Trophoblast cell (in vitro differentiated cells and primary cell): Measurements from ENCODE around the gene OR1F1.

Source experiments
- DNase-seq, 2 donors: peaks; one replicate each; pipeline ENCODE4 v3.0.0-alpha.2; 2016
- H2AFZ ChIP-seq: 2 replicates; pipeline ENCODE4 v1.6.1; 2013; ENCODE audit warnings: low read length, moderate library complexity, mild to moderate bottlenecking; ENCODE audit not compliant: insufficient read depth, poor library complexity
- H2AK5ac ChIP-seq: 2 replicates; pipeline ENCODE4 v1.6.1; 2013; ENCODE audit warnings: mild to moderate bottlenecking, low read length
- H2BK120ac ChIP-seq: 2 replicates; pipeline ENCODE4 v1.6.1; 2013; ENCODE audit warnings: low read length, mild to moderate bottlenecking, moderate library complexity; ENCODE audit not compliant: insufficient read depth, poor library complexity
- H2BK12ac ChIP-seq: 2 replicates; pipeline ENCODE4 v1.6.1; 2013; ENCODE audit warnings: mild to moderate bottlenecking, low read length, moderate library complexity
- H2BK5ac ChIP-seq: 2 replicates; pipeline ENCODE4 v1.6.1; 2013; ENCODE audit warnings: low read length, low read depth, moderate library complexity, mild to moderate bottlenecking; ENCODE audit not compliant: poor library complexity
- H3K14ac ChIP-seq: 2 replicates; pipeline ENCODE4 v1.6.1; 2013; ENCODE audit warnings: mild to moderate bottlenecking, low read length
- H3K18ac ChIP-seq: 2 replicates; pipeline ENCODE4 v1.6.1; 2013; ENCODE audit warnings: mild to moderate bottlenecking, low read length
- H3K23ac ChIP-seq: 2 replicates; pipeline ENCODE4 v1.6.1; 2013; ENCODE audit warnings: low read length
- H3K27ac ChIP-seq: 2 replicates; pipeline ENCODE4 v1.5.1; 2013; ENCODE audit warnings: low read depth, mild to moderate bottlenecking, inconsistent platforms, low read length, moderate library complexity
- H3K27me3 ChIP-seq: 2 replicates; pipeline ENCODE4 v1.6.1; 2013; ENCODE audit warnings: inconsistent platforms, mild to moderate bottlenecking, low read length, moderate library complexity; ENCODE audit not compliant: insufficient read depth
- H3K36me3 ChIP-seq, 2 experiments: 1 replicate in 1 of 2; 2 replicates in 1 of 2; pipeline ENCODE4 v1.6.1; 2013; ENCODE audit warnings: low read length in 2 of 2, mild to moderate bottlenecking in 2 of 2, moderate library complexity in 1 of 2; ENCODE audit not compliant: insufficient read depth in 2 of 2, control insufficient read depth in 1 of 2
- H3K4ac ChIP-seq: 2 replicates; pipeline ENCODE4 v1.6.1; 2013; ENCODE audit warnings: low read depth, mild to moderate bottlenecking, low read length, moderate library complexity
- H3K4me1 ChIP-seq, 2 experiments: 1 replicate in 1 of 2; 2 replicates in 1 of 2; pipeline ENCODE4 v1.6.1; 2013; ENCODE audit warnings: low read length in 2 of 2, mild to moderate bottlenecking in 2 of 2, moderate library complexity in 1 of 2; ENCODE audit not compliant: insufficient read depth in 2 of 2, control insufficient read depth in 1 of 2
- H3K4me2 ChIP-seq: 2 replicates; pipeline ENCODE4 v1.6.1; 2013; ENCODE audit warnings: inconsistent platforms, mild to moderate bottlenecking, low read length, moderate library complexity
- H3K4me3 ChIP-seq: 2 replicates; pipeline ENCODE4 v1.5.1; 2013; ENCODE audit warnings: mild to moderate bottlenecking, low read depth, low read length, inconsistent platforms
- H3K79me1 ChIP-seq: one replicate; pipeline ENCODE4 v1.6.1; 2013; ENCODE audit warnings: low read length
- H3K79me2 ChIP-seq: 2 replicates; pipeline ENCODE4 v1.6.1; 2013; ENCODE audit warnings: low read length, mild to moderate bottlenecking; ENCODE audit not compliant: control insufficient read depth, insufficient read depth, poor library complexity
- H3K9ac ChIP-seq: 2 replicates; pipeline ENCODE4 v1.6.1; 2013; ENCODE audit warnings: mild to moderate bottlenecking, low read length
- H3K9me3 ChIP-seq: 2 replicates; pipeline ENCODE4 v1.6.1; 2013; ENCODE audit warnings: low read depth, mild to moderate bottlenecking, control low read depth, inconsistent platforms, low read length; ENCODE audit not compliant: insufficient read depth
- H4K12ac ChIP-seq: 2 replicates; pipeline ENCODE4 v1.6.1; 2013; ENCODE audit warnings: low read depth, mild to moderate bottlenecking, low read length, moderate library complexity
- H4K8ac ChIP-seq: 2 replicates; pipeline ENCODE4 v1.6.1; 2013; ENCODE audit warnings: low read depth, mild to moderate bottlenecking, low read length, moderate library complexity
- H4K91ac ChIP-seq: one replicate; pipeline ENCODE4 v1.6.1; 2013; ENCODE audit warnings: low read depth, mild to moderate bottlenecking, low read length, moderate library complexity
- WGBS: extraction: QIAGEN DNeasy Blood & Tissue Kit; methylation state at CpG from one replicate; pipeline ENCODE4 v1.1.7; 2013; ENCODE audit warnings: missing lambda C conversion rate; ENCODE audit not compliant: insufficient read length, insufficient coverage; ENCODE audit errors: extremely low coverage; 5-methylcytosine and 5-hydroxymethylcytosine counted together

The OR1F1 gene

DNA sequence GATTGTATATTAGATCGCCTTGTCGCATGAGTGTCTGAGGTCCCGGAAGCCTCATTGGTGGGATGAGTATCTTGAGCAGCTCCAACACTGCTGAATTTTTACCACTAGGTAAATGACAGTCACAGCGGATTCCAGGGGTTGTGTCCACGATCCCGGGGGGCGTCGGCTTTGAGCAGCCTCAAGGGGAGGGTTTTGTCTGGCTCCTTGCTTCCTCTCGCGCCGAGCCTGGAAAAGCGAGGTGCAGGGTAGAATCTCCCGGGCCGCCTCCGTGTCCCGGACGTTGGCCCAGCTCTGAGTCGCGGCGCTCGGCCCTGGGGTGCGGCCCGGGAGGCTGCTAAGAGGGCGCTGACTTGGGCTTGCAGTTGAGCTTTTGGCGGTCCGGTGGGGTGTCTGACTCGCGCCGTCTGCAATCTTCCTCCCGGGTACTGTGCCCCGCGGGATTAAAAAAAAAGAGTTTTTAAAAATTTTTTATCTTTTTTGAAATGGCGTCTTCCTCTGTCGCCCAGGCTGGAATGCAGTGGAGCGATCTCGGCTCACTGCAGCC is 4.5 kb downstream of the OR1F1 start:
- Histone ChIP-seq H3K23ac (no peak overlapping the region), H2BK12ac (no peak overlapping the region), H3K79me1 (no peaks in the 10 kb centered on the region), H4K12ac (no peak overlapping the region), H3K4me1 (peaks cover 3 to 12% of the 10 kb centered on the region in 2 experiments), H3K4ac (no peak overlapping the region), H3K79me2 (no peaks in the 10 kb centered on the region), H4K8ac (no peak overlapping the region), H2AK5ac (no peak overlapping the region), H2BK5ac (no peak overlapping the region), H3K36me3 (no peaks in the 10 kb centered on the region), H2BK120ac (no peak overlapping the region), H3K18ac (no peak overlapping the region), H3K27me3 (peaks cover 6% of the 10 kb centered on the region), H3K4me3 (no peak overlapping the region), H3K14ac (no peak overlapping the region), H3K9ac (no peak overlapping the region), H2AFZ (no peak overlapping the region), H3K4me2 (no peak overlapping the region), H4K91ac (no peak overlapping the region), H3K9me3 (no peaks in the 10 kb centered on the region), H3K27ac (no peak overlapping the region)
- peak in 1 of 2 donors; percentile 35 for DNase-seq
- no CpG with 5 or more reads among the region's 36 CpGs for WGBS

DNA sequence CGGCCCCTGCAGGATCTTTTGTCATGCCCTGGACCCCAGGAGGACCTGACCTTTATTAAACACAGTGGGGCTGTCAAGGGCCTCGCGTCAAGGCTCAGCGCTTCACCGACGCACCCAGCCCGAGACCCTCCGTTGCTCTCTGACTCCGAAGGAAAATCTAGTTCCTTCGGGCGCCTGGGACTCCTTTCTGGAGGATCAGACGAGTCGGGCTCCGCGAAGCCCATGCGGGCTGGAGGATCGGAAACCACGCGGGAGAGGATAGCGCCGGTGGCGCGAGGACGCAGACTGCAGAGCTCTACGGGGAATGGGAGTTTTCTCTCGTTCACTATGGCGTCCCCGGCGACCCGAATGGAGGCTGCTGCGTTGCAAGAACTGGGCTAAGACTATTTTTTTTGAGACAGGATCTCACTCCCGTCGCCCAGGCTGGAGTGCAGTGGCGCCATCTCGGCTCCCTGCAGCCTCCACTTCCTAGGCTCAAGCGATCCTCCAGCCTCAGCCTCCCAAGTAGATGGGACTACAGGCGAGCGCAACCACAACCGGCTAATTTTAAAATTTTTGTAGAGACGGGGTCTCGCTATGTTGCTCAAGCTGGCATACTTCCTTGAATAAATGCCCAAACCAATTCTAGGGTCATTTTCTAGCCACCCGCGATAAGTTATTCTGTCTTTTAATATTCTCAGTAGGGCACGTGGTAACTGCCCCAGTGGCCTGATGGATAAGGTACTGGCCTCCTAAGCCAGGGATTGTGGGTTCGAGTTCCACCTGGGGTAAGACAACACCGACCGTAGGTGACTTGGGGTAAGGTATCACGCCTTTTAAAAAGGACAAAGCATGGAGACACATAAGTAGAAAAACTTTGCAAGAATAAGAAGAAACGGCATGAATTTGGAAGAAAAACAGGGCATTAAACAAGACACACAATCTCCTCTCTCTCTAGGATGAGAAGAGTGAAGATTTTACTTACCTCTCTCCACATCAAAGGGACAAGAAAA is 5.5 kb downstream of the OR1F1 start:
- H3K4ac ChIP-seq: no peak overlapping the region
- H2BK5ac ChIP-seq: no peak overlapping the region
- peak in 1 of 2 donors; percentile 44 for DNase-seq
- H2BK120ac ChIP-seq: no peak overlapping the region
- H3K4me2 ChIP-seq: no peak overlapping the region
- H3K18ac ChIP-seq: no peak overlapping the region
- H3K23ac ChIP-seq: no peak overlapping the region
- no peaks in the 10 kb centered on the region for H3K9me3 ChIP-seq
- no peaks in the 10 kb centered on the region for H3K79me2 ChIP-seq
- no peak overlapping the region for H3K14ac ChIP-seq
- H3K4me1 ChIP-seq: peaks cover 3 to 12% of the 10 kb centered on the region in 2 experiments
- H2AFZ ChIP-seq: no peak overlapping the region
- H2AK5ac ChIP-seq: no peak overlapping the region
- H3K4me3 ChIP-seq: no peak overlapping the region
- no peak overlapping the region for H3K9ac ChIP-seq
- H2BK12ac ChIP-seq: no peak overlapping the region
- no peak overlapping the region for H3K27ac ChIP-seq
- no peak overlapping the region for H4K91ac ChIP-seq
- H3K79me1 ChIP-seq: no peaks in the 10 kb centered on the region
- H3K27me3 ChIP-seq: peaks cover 6% of the 10 kb centered on the region
- H4K12ac ChIP-seq: no peak overlapping the region
- H4K8ac ChIP-seq: no peak overlapping the region
- WGBS: no CpG with 5 or more reads among the region's 49 CpGs
- no peaks in the 10 kb centered on the region for H3K36me3 ChIP-seq

GRCh38 chr16:3194792-3195191 is 6.8 kb downstream of the OR1F1 start:
- Histone ChIP-seq H3K14ac (no peak overlapping the region), H3K4me3 (no peak overlapping the region), H3K9me3 (no peaks in the 10 kb centered on the region), H2AK5ac (no peak overlapping the region), H3K79me1 (no peaks in the 10 kb centered on the region), H4K8ac (no peak overlapping the region), H3K23ac (no peak overlapping the region), H3K36me3 (no peaks in the 10 kb centered on the region), H3K79me2 (no peaks in the 10 kb centered on the region), H3K18ac (no peak overlapping the region), H2AFZ (no peak overlapping the region), H3K27ac (no peak overlapping the region), H3K4ac (no peak overlapping the region), H4K91ac (no peak overlapping the region), H4K12ac (no peak overlapping the region), H3K4me2 (no peak overlapping the region), H3K27me3 (peaks cover 6% of the 10 kb centered on the region), H3K4me1 (peaks cover 0 to 4% of the 10 kb centered on the region in 2 experiments), H3K9ac (no peak overlapping the region), H2BK5ac (no peak overlapping the region), H2BK120ac (no peak overlapping the region), H2BK12ac (no peak overlapping the region)
- WGBS: no CpG with 5 or more reads among the region's 20 CpGs
- DNase-seq: no peak

GRCh38 chr16:3195975-3196374 is 8.0 kb downstream of the OR1F1 start:
- H2AK5ac ChIP-seq: no peak overlapping the region

More at GRCh38 chr16:3195975-3196374, 8.0 kb downstream of the OR1F1 start:
- Histone ChIP-seq H3K23ac (no peak overlapping the region), H2AFZ (no peak overlapping the region), H3K4ac (no peak overlapping the region), H4K12ac (peak overlapping the region; percentile 56), H3K79me1 (no peaks in the 10 kb centered on the region), H3K14ac (no peak overlapping the region), H3K4me1 (peaks cover 0 to 4% of the 10 kb centered on the region in 2 experiments), H3K4me2 (no peak overlapping the region), H3K79me2 (no peaks in the 10 kb centered on the region), H3K27ac (no peak overlapping the region), H4K91ac (no peak overlapping the region), H3K18ac (no peak overlapping the region), H4K8ac (no peak overlapping the region), H3K9me3 (no peaks in the 10 kb centered on the region), H2BK12ac (no peak overlapping the region), H3K9ac (no peak overlapping the region), H3K36me3 (no peaks in the 10 kb centered on the region), H2BK5ac (no peak overlapping the region), H2BK120ac (no peak overlapping the region), H3K27me3 (peaks cover 3% of the 10 kb centered on the region), H3K4me3 (no peak overlapping the region)
- WGBS: no CpG with 5 or more reads among the region's 10 CpGs
- DNase-seq: no peak
